Dermis blood vessel endothelial cell (primary cell): ENCODE results near the gene RTF2. TPM values are rescaled to one million over a fixed set of nuclear protein-coding genes. Genes with fewer than 3 reads are reported as not detected.

Experiments
- DNase-seq: peaks from one replicate; pipeline ENCODE4 v3.0.0; 2010
- total RNA-seq: library from RNA; depleted of rRNA; stranded (reverse); fragments of >200 nt; gene quantifications from 2 replicates; pipeline ENCODE4 v1.2.3, GENCODE V29; 2014

Gene RTF2
- total RNA-seq: 93.9 and 98.7 TPM in 2 replicates

- peak; percentile 97 for DNase-seq
These were observed at the start of gene RTF2 for GRCh38 chr20:56468316-56469076. Gene RTF2, plus strand, starts transcription at chr20:56468627. Its CDS starts 71 bp downstream, at chr20:56468698.

- DNase-seq: no peak
These were observed 48.4 kb upstream of the RTF2 start for GRCh38 chr20:56420028-56420427.

- no peak for DNase-seq
These were observed 47.3 kb upstream of the RTF2 start for GRCh38 chr20:56420940-56421688.

GRCh38 chr20:56422076-56422823 is 46.2 kb upstream of the RTF2 start:
- peak; percentile 82 for DNase-seq

- DNase-seq: no peak
These were observed 45.6 kb upstream of the RTF2 start for GRCh38 chr20:56422824-56423189.

GRCh38 chr20:56423211-56423610 is 45.2 kb upstream of the RTF2 start:
- no peak for DNase-seq

- DNase-seq: no peak
These were observed 44.5 kb upstream of the RTF2 start for GRCh38 chr20:56423886-56424285.

GRCh38 chr20:56424931-56425330 is 43.5 kb upstream of the RTF2 start:
- DNase-seq: no peak

- DNase-seq: no peak
These were observed 42.4 kb upstream of the RTF2 start for GRCh38 chr20:56426026-56426425.

GRCh38 chr20:56426926-56427325 is 41.5 kb upstream of the RTF2 start:
- no peak for DNase-seq

GRCh38 chr20:56427797-56428196 is 40.6 kb upstream of the RTF2 start:
- DNase-seq: no peak

- DNase-seq: no peak
These were observed 40.0 kb upstream of the RTF2 start for GRCh38 chr20:56428410-56428809.

- no peak for DNase-seq
These were observed 39.5 kb upstream of the RTF2 start for GRCh38 chr20:56428881-56429280.

GRCh38 chr20:56429502-56429901 is 38.9 kb upstream of the RTF2 start:
- peak; percentile 56 for DNase-seq

- DNase-seq: no peak
These were observed 38.5 kb upstream of the RTF2 start for GRCh38 chr20:56429941-56430340.

GRCh38 chr20:56430461-56430860 is 38.0 kb upstream of the RTF2 start:
- no peak for DNase-seq

GRCh38 chr20:56430957-56431356 is 37.5 kb upstream of the RTF2 start:
- no peak for DNase-seq

GRCh38 chr20:56431471-56431870 is 37.0 kb upstream of the RTF2 start:
- no peak for DNase-seq

- DNase-seq: no peak
These were observed 35.1 kb upstream of the RTF2 start for GRCh38 chr20:56433221-56433879.

- peak; percentile 31 for DNase-seq
These were observed 34.6 kb upstream of the RTF2 start for GRCh38 chr20:56433880-56434255.

- no peak for DNase-seq
These were observed 31.0 kb upstream of the RTF2 start for GRCh38 chr20:56437196-56437960.

- no peak for DNase-seq
These were observed 30.1 kb upstream of the RTF2 start for GRCh38 chr20:56438284-56438683.
